Raji (cell line): ENCODE data around the gene CLDN24.

Source experiments
- POLR2A ChIP-seq: IDR thresholded peaks from 2 replicates; pipeline ENCODE4 v1.6.1; 2011; ENCODE audit warnings: low read depth, low read length, control low read depth; ENCODE audit not compliant: insufficient read depth

CLDN24 gene

GRCh38 chr4:183304538-183304937, 17.7 kb downstream of the CLDN24 start:
- TF ChIP-seq POLR2A: no peak

- no peak for TF ChIP-seq POLR2A
Observed at GRCh38 chr4:183304067-183304466, 18.2 kb downstream of the CLDN24 start.

- TF ChIP-seq POLR2A: no peak
Observed at GRCh38 chr4:183303301-183303700, 18.9 kb downstream of the CLDN24 start.

GRCh38 chr4:183300655-183301054, 21.6 kb downstream of the CLDN24 start:
- TF ChIP-seq POLR2A: no peak

GRCh38 chr4:183300070-183300469, 22.2 kb downstream of the CLDN24 start:
- no peak for TF ChIP-seq POLR2A

- TF ChIP-seq POLR2A: no peak
Observed at GRCh38 chr4:183299464-183299863, 22.8 kb downstream of the CLDN24 start.

- TF ChIP-seq POLR2A: no peak
Observed at GRCh38 chr4:183297675-183298074, 24.6 kb downstream of the CLDN24 start.

- TF ChIP-seq POLR2A: no peak
Observed at GRCh38 chr4:183295711-183296110, 26.5 kb downstream of the CLDN24 start.

GRCh38 chr4:183291070-183291469, 31.2 kb downstream of the CLDN24 start:
- no peak for TF ChIP-seq POLR2A

GRCh38 chr4:183289688-183290087, 32.5 kb downstream of the CLDN24 start:
- TF ChIP-seq POLR2A: no peak

GRCh38 chr4:183288955-183289354, 33.3 kb downstream of the CLDN24 start:
- no peak for TF ChIP-seq POLR2A

GRCh38 chr4:183287677-183288076, 34.5 kb downstream of the CLDN24 start:
- no peak for TF ChIP-seq POLR2A

- TF ChIP-seq POLR2A: no peak
Observed at GRCh38 chr4:183287309-183287659, 34.9 kb downstream of the CLDN24 start.

- no peak for TF ChIP-seq POLR2A
Observed at GRCh38 chr4:183286590-183287308, 35.5 kb downstream of the CLDN24 start.

GRCh38 chr4:183285886-183286285, 36.3 kb downstream of the CLDN24 start:
- TF ChIP-seq POLR2A: no peak

GRCh38 chr4:183284965-183285364, 37.3 kb downstream of the CLDN24 start:
- no peak for TF ChIP-seq POLR2A

- no peak for TF ChIP-seq POLR2A
Observed at GRCh38 chr4:183284258-183284785, 37.9 kb downstream of the CLDN24 start.
